ENCODE data around the gene ZFYVE28.
A peak's percentile ranks its signal among the peaks of the same experiment; 100 is the strongest.
"Not testable (repeated sequence)": the region's sequence is repeated elsewhere in the genome, so short reads cannot be mapped to it uniquely, and the experiment has no call there.

Gene ZFYVE28

GRCh38 chr4:2446656-2447564 is 28.5 kb upstream of the ZFYVE28 start:
- DNase-seq, result no peak

DNA sequence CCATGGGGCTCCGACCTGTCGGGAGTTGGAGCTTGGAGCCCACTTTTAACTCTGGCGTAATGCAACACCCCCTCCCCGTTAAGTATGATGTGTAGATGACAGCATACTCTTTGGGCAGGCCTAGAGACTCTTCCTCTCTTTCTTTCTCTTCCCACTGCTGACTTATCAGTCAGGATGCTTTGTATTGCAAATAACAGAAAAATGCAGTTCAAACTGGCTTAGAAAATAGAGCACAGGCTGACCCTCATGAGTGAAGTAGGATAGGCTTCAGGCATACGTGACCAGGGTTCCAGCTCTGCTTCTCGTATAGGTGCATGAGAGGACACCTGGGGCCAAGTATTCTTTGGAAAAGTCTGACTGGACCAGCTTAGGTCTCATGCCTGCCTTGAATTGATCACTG is 27.1 kb upstream of the ZFYVE28 start:
- no peak for DNase-seq

DNA sequence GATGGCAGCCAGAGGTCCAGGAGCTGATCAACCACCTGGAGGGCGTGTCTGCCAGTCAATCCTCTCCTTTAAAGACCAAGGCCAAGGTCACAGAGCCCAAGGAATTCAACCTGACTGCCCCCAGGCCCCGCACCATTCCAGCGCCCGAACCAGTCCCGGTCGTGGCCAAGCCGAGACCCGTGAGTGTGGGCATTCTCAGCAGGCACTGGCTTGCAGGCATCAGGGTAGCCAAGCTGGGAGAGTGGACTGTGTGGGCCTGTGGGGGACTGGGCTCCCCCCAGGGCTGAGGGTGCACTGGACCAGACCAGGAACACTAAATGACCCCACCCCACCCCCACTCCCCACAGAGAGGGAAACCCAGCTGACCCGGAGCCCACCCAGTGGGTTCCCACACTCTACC is 26.7 kb upstream of the ZFYVE28 start:
- DNase-seq, result no peak

- DNase-seq, result no peak
These were observed 25.7 kb upstream of the ZFYVE28 start for GRCh38 chr4:2443956-2444740.

GRCh38 chr4:2443061-2443730 is 24.8 kb upstream of the ZFYVE28 start:
- no peak for DNase-seq

- DNase-seq, result no peak
These were observed 23.9 kb upstream of the ZFYVE28 start for GRCh38 chr4:2442175-2442993.

DNA sequence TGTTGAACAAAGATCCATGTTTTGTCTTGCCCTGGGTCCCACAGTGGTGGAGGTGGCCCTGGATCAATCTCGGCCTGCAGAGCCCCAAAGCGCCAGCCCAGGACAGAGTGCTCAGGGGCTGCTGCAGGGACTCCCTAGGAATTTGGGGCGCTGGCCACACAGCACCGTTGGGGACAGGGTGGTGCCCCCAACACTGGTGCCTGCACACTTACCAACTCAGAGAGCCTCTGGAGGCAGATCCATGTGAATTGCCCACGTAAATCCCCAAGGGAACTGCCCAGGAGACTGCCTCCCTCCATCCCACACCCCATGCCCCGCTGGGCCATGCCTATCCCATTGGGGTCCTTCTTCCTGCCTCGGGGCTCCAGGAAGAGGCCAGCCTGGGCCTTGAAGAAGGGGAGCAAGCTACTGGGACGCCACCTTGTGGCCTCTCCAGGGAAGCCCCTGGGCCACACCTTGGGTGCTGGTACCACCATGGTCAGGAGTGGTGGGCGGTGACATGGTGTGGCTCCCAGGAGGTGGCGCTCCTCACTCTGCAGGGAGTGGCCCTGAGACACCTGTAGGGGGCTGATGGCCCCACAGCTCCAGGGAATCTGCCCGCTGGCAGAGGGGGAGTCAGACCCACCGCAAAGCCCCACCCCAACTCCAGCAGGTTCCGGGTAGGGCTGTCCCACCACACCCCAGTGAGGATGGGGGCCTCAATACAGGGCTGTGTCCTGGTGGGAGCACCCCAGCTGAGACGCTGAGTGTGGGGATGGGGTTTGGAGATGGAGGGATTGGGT is 23.1 kb upstream of the ZFYVE28 start:
- peak; percentile 77 to 78 for DNase-seq

DNA sequence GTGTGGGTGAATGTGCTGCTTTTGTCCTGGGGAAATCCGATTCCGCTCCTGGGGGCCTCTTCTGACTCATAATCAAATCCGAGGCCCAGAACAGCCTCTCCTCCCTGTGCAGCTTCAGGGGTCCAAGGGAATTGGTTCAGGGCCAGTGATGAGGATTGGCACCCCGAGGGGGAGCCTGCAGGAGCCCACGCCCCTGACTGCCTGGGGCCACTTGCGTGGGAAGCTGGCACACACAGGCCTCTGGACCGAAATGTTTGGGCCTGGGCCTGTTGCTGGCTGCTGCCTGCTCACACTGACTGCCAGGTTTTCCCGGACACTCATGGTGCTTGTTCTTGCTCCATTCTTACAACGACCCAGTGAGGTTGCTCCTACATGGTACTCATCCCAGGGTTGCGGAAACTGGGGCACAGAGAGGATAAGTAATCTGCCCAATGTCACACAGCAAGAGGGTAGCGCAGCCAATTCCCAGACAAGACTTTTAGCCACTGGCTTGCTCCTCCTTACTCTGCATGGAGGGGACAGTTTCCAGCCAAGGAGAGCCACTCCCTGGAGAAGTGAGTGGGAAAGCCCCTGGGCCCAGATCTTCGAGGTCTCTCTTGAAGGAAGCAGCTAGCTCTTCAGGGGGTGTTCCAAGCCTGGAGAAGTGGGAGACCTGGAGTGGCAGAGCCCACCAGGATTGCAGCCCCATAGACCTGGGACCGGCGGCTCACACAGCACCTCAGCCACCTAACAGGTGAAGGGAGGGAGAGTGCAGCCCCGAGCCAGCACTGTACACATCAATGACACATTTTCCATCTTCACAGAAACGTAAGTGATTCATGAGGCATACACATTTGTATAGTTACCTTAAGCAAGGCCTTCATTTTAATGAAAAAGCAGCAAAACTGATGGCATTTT is 20.6 kb upstream of the ZFYVE28 start:
- DNase-seq, result no peak

- DNase-seq, result no peak
These were observed 19.2 kb upstream of the ZFYVE28 start for GRCh38 chr4:2437475-2438215.

- DNase-seq, result no peak
These were observed 18.5 kb upstream of the ZFYVE28 start for GRCh38 chr4:2436761-2437474.

GRCh38 chr4:2436301-2436700 is 17.9 kb upstream of the ZFYVE28 start:
- no peak for DNase-seq

GRCh38 chr4:2434420-2434819 is 16.0 kb upstream of the ZFYVE28 start:
- DNase-seq, result no peak

- DNase-seq, result no peak
These were observed 15.3 kb upstream of the ZFYVE28 start for GRCh38 chr4:2433609-2434350.

DNA sequence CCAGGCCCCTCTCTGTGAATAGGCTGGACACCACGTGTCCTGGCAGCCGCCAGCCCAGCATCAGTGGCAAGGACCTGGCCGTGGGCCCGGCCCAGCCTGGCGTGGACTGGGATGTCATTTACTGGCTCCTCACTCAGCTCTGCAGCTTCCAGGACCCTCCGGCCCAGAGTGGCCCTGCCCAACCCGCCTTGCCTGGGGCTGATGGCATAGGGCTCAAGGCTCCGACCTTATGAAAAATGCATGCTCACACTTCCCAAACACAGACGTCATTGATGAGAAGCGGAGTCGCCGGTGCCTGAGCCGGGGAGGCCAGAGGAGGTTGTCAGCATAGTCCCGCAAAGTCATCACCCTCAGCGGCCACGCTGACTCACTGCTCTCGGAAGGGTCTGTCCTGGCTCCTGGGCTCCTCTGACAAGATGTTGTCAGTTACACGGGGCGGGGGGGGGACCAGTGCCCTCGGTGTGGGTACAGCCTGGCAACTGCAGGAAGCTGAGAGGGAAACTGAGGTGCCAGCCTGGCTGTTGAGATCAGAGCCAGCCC is 14.6 kb upstream of the ZFYVE28 start:
- DNase-seq, result no peak

DNA sequence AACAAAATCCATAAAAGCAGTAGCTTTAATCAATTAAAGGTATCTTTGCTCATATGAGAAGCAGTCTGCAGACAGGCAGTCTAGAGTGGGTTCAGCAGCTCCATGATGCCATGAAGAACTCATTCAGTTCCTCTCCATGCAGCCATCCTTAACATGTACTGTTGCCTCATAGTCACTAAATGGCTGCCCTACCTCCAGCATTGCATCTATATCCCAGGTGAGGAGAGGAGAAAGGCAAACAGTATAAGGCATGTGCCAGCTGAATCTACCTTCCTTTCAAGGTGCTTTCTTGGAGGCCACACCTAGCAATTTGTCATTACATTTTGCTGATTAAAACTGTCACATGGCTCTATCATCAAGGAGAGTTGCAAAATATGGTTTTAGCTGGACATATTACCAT is 13.6 kb upstream of the ZFYVE28 start:
- DNase-seq, result no peak

- DNase-seq, result not testable (repeated sequence)
These were observed 11.7 kb upstream of the ZFYVE28 start for GRCh38 chr4:2429945-2430757.

GRCh38 chr4:2428496-2429213 is 10.2 kb upstream of the ZFYVE28 start:
- no peak for DNase-seq

Measured in CD4-positive, alpha-beta T cell treated with Interleukin-4 for 1 hour (primary cell).